ENCODE measurements around the gene NAALADL2. TPM values are rescaled to one million over a fixed set of nuclear protein-coding genes. Genes with fewer than 3 reads are reported as not detected.

The NAALADL2 gene
- total and polyA plus RNA-seq, 2 of the 4 experiments (the other 2 are of a cell fraction), result 3.8 to 19.2 TPM

GRCh38 chr3:175729466-175729865, 870.3 kb downstream of the NAALADL2 start:
- Histone ChIP-seq H3K56ac (ENCODE audit: extremely low read depth, insufficient read depth, low read length) (no peak overlapping the region), H3K4me3 (ENCODE audit: insufficient read depth, low read depth, low read length) (no peak overlapping the region), H4K20me1 (ENCODE audit: insufficient read depth, low read length) (no peaks in the 10 kb centered on the region), H2AK5ac (ENCODE audit: low read depth, low read length) (no peak overlapping the region), H3K23ac (ENCODE audit: low read depth, low read length) (no peak overlapping the region), H3K79me1 (ENCODE audit: low read depth in 1 of 2, low read length in 2 of 2) (no peaks in the 10 kb centered on the region), H2AK9ac (replicated peaks; ENCODE audit: low read depth, low read length, poor library complexity) (no peak overlapping the region), H3K4me2 (ENCODE audit: low read depth, low read length) (no peak overlapping the region), H2BK20ac (ENCODE audit: low read depth, low read length) (no peak overlapping the region), H2BK15ac (ENCODE audit: low read depth, low read length) (no peak overlapping the region), H3K4ac (ENCODE audit: low read depth, low read length) (no peak overlapping the region), H2BK5ac (ENCODE audit: low read depth, low read length, poor library complexity, severe bottlenecking) (no peak overlapping the region), H2BK120ac (ENCODE audit: low read depth, low read length) (no peak overlapping the region), H3K27ac (ENCODE audit: insufficient read depth, low read length) (no peak overlapping the region), H3K14ac (replicated peaks; ENCODE audit: low read depth, low read length) (no peak overlapping the region), H3K9ac (ENCODE audit: low read depth, low read length) (no peak overlapping the region), H3K4me1 (ENCODE audit: control insufficient read depth, insufficient read depth, low read length) (no peaks in the 10 kb centered on the region), H3K36me3 (ENCODE audit: control insufficient read depth, insufficient read depth, low read length) (no peaks in the 10 kb centered on the region), H2AFZ (replicated peaks; ENCODE audit: low read length, poor library complexity) (no peak overlapping the region), H3K9me1 (ENCODE audit: insufficient read depth, low read length) (no peaks in the 10 kb centered on the region), H4K5ac (ENCODE audit: low read depth, low read length) (no peak overlapping the region), H3K18ac (ENCODE audit: low read depth, low read length) (no peak overlapping the region), H3K9me3 (ENCODE audit: control insufficient read depth, insufficient read depth, low read length) (no peaks in the 10 kb centered on the region), H4K8ac (ENCODE audit: low read depth in 2 of 2, low read length in 2 of 2) (no peak overlapping the region), H3K27me3 (ENCODE audit: control insufficient read depth, insufficient read depth, low read length) (no peaks in the 10 kb centered on the region), H4K91ac (ENCODE audit: insufficient read depth, low read depth, low read length) (no peak overlapping the region)
- DNase-seq (no peak), ATAC-seq (ENCODE audit: low read depth) (no peak)
- dilution Hi-C loops (cut with HindIII; ENCODE audit: low sequenced_read_pairs, unreplicated experiment), result no loop called here
- POLR2A ChIA-PET (ENCODE audit: unreplicated experiment), result no interaction called here
- CTCF ChIA-PET, result interaction anchor here (0.6 kb wide), 2 partner anchors 518 to 721 kb away, joined by 4 read pairs; no protein-coding TSS in a partner anchor
- TF ChIP-seq BHLHE40 (IDR thresholded peaks at IDR 0.05; ENCODE audit: low read depth, low read length), result no peak
- TF ChIP-seq NFE2L2 (IDR thresholded peaks at IDR 0.05; ENCODE audit: low read depth, low read length), result no peak
- TF ChIP-seq, protein P1, sequence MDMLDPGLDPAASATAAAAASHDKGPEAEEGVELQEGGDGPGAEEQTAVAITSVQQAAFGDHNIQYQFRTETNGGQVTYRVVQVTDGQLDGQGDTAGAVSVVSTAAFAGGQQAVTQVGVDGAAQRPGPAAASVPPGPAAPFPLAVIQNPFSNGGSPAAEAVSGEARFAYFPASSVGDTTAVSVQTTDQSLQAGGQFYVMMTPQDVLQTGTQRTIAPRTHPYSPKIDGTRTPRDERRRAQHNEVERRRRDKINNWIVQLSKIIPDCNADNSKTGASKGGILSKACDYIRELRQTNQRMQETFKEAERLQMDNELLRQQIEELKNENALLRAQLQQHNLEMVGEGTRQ (IDR thresholded peaks at IDR 0.05; ENCODE audit: low read depth, low read length), result no peak
- no peak for TF ChIP-seq MAFK (IDR thresholded peaks at IDR 0.05; ENCODE audit: low read depth, low read length)
- TF ChIP-seq, protein P2, sequence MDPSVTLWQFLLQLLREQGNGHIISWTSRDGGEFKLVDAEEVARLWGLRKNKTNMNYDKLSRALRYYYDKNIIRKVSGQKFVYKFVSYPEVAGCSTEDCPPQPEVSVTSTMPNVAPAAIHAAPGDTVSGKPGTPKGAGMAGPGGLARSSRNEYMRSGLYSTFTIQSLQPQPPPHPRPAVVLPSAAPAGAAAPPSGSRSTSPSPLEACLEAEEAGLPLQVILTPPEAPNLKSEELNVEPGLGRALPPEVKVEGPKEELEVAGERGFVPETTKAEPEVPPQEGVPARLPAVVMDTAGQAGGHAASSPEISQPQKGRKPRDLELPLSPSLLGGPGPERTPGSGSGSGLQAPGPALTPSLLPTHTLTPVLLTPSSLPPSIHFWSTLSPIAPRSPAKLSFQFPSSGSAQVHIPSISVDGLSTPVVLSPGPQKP (IDR thresholded peaks at IDR 0.05; ENCODE audit: borderline replicate concordance, low read depth, low read length), result no peak
- TF ChIP-seq MAZ (IDR thresholded peaks at IDR 0.05; ENCODE audit: borderline replicate concordance, low read depth, low read length), result no peak
- no peak for TF ChIP-seq CHD1 (IDR thresholded peaks at IDR 0.05; ENCODE audit: low read depth, low read length)
- TF ChIP-seq, protein P3, sequence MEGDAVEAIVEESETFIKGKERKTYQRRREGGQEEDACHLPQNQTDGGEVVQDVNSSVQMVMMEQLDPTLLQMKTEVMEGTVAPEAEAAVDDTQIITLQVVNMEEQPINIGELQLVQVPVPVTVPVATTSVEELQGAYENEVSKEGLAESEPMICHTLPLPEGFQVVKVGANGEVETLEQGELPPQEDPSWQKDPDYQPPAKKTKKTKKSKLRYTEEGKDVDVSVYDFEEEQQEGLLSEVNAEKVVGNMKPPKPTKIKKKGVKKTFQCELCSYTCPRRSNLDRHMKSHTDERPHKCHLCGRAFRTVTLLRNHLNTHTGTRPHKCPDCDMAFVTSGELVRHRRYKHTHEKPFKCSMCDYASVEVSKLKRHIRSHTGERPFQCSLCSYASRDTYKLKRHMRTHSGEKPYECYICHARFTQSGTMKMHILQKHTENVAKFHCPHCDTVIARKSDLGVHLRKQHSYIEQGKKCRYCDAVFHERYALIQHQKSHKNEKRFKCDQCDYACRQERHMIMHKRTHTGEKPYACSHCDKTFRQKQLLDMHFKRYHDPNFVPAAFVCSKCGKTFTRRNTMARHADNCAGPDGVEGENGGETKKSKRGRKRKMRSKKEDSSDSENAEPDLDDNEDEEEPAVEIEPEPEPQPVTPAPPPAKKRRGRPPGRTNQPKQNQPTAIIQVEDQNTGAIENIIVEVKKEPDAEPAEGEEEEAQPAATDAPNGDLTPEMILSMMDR (conservative IDR thresholded peaks at IDR 0.05; ENCODE audit: low read depth, low read length), result no peak
- no peak for TF ChIP-seq CEBPB (IDR thresholded peaks at IDR 0.05; ENCODE audit: low read depth, low read length)
- TF ChIP-seq POLR2A (IDR thresholded peaks at IDR 0.05; ENCODE audit: low read depth, low read length), result no peak
- TF ChIP-seq FOS (IDR thresholded peaks at IDR 0.05; ENCODE audit: low read depth, low read length), result no peak
- no peak for TF ChIP-seq MXI1 (IDR thresholded peaks at IDR 0.05; ENCODE audit: borderline replicate concordance, low read depth, low read length)
- no peak for TF ChIP-seq SMC3 (IDR thresholded peaks at IDR 0.05; ENCODE audit: low read depth, low read length)
- no peak for TF ChIP-seq RAD21 (IDR thresholded peaks at IDR 0.05; ENCODE audit: low read length)
- TF ChIP-seq RFX5 (IDR thresholded peaks at IDR 0.05; ENCODE audit: low read depth, low read length), result no peak
- no TSS peak for BruUV-seq (replicated peaks)
- in situ Hi-C loops (cut with MboI; ENCODE audit: low sequenced_read_pairs), result no loop called here
- WGBS, 2 experiments (ENCODE audit: extremely low coverage in 2 of 2, insufficient read length in 1 of 2), result 80% methylated on average over 1 of the region's 3 CpGs; no CpG with 5 or more reads in 1 of the 2 experiments
- intact Hi-C loops (cut with micrococcal nuclease), result no loop called here

Measured in IMR-90 (cell line).